Panc1 (cell line): ENCODE data around the gene GOPC. TPM values are rescaled to one million over a fixed set of nuclear protein-coding genes. Genes with fewer than 3 reads are reported as not detected.

Source experiments
- ATAC-seq: fragments of 200-7000 bp; cut with Tn5 transposase; 2 replicates; pipeline ENCODE4 v1.9.1; 2020; ENCODE audit warnings: mild to moderate bottlenecking, moderate library complexity
- BruUV-seq: library from RNA; stranded (reverse); fragments of 400-500 nt; replicated peaks from 2 replicates; lab custom pipeline; 2021; lab: Mats Ljungman, UMichigan
- CTCF ChIA-PET: fragments of 300-600 bp; sonication (Branson Sonifier 250); formaldehyde crosslinking; loops from one replicate; lab custom pipeline; 2022; ENCODE audit warnings: antibody characterized with exemption; lab: Charles Lee
- POLR2A ChIA-PET: fragments of 300-600 bp; sonication (Branson Sonifier 250); formaldehyde crosslinking; loops from one replicate; lab custom pipeline; 2022; ENCODE audit warnings: antibody characterized with exemption; lab: Charles Lee
- DNase-seq: peaks from one replicate; pipeline ENCODE4 v3.0.0-alpha.2; 2010; ENCODE audit warnings: low read depth, low spot score
- H3K27ac ChIP-seq: 2 replicates; pipeline ENCODE4 v1.5.1; 2011; ENCODE audit warnings: mild to moderate bottlenecking, low read length, inconsistent platforms
- H3K27me3 ChIP-seq: fragments of 200-500 bp; sonication (Bioruptor generic); 2 replicates; pipeline ENCODE4 v1.6.0; 2014; ENCODE audit warnings: low read length, inconsistent platforms; ENCODE audit not compliant: control insufficient read depth, insufficient read depth
- H3K36me3 ChIP-seq: fragments of 200-500 bp; sonication (Bioruptor generic); 2 replicates; pipeline ENCODE4 v1.5.1; 2014; ENCODE audit warnings: inconsistent platforms, mild to moderate bottlenecking, low read length, moderate library complexity; ENCODE audit not compliant: control insufficient read depth, insufficient read depth
- H3K4me1 ChIP-seq: 2 replicates; pipeline ENCODE4 v1.5.1; 2011; ENCODE audit warnings: inconsistent platforms, mild to moderate bottlenecking, low read length, moderate library complexity; ENCODE audit not compliant: control insufficient read depth, insufficient read depth
- H3K4me3 ChIP-seq, 2 experiments: 2 replicates each; pipeline ENCODE4 v1.5.1; 2011 to 2012; ENCODE audit warnings: low read depth in 2 of 2, low read length in 2 of 2, mild to moderate bottlenecking in 2 of 2, inconsistent platforms in 1 of 2, moderate library complexity in 1 of 2
- H3K9me3 ChIP-seq: fragments of 200-500 bp; sonication (Bioruptor generic); 2 replicates; pipeline ENCODE4 v1.5.1; 2014; ENCODE audit warnings: low read depth, mild to moderate bottlenecking, inconsistent platforms, low read length, moderate library complexity; ENCODE audit not compliant: control insufficient read depth, insufficient read depth
- CTCF ChIP-seq: fragments of 450-650 bp; IDR thresholded peaks from 2 replicates; pipeline ENCODE4 v1.5.1; 2017; ENCODE audit warnings: mild to moderate bottlenecking
- POLR2AphosphoS5 ChIP-seq: IDR thresholded peaks from 2 replicates; pipeline ENCODE4 v1.6.1; 2012; ENCODE audit warnings: mild to moderate bottlenecking, low read depth, low read length, moderate library complexity
- REST ChIP-seq, 2 experiments: IDR thresholded peaks; 2 replicates each; pipeline ENCODE4 v1.6.1; 2011 to 2012; ENCODE audit warnings: low read depth in 2 of 2, control low read depth in 1 of 2, low read length in 1 of 2, mild to moderate bottlenecking in 1 of 2, moderate library complexity in 1 of 2; ENCODE audit not compliant: insufficient read depth in 1 of 2
- SIN3A ChIP-seq: IDR thresholded peaks from 2 replicates; pipeline ENCODE4 v1.6.1; 2012; ENCODE audit warnings: low read depth, mild to moderate bottlenecking, low read length, moderate library complexity, borderline replicate concordance; ENCODE audit not compliant: insufficient read depth
- TCF7L2 ChIP-seq: IDR thresholded peaks from 2 replicates; pipeline ENCODE4 v1.6.1; 2011; ENCODE audit warnings: mild to moderate bottlenecking, low read depth, low read length, inconsistent platforms
- in situ Hi-C: cut with HindIII; loops from 2 replicates; pipeline ENCODE4 v1.10.0; 2016; ENCODE audit warnings: low sequenced_read_pairs, low pct_unique_long_range_greater_than_20kb
- intact Hi-C: fragments of 100-400 bp; cut with micrococcal nuclease; formaldehyde crosslinking; loops from one replicate; pipeline ENCODE4 v1.10.0; 2022; ENCODE audit not compliant: unreplicated experiment
- total RNA-seq: library from RNA; stranded (reverse); gene quantifications from one replicate; pipeline ENCODE4 v1.2.1, GENCODE V29; 2021; ENCODE audit not compliant: unreplicated experiment

Gene GOPC
- total RNA-seq, 1 experiment from 2014 or later = 32.2 TPM

GRCh38 chr6:117564681-117565080 lies 37.6 kb downstream of the GOPC start:
- H3K4me3 ChIP-seq = no peak overlapping the region
- DNase-seq (no peak), ATAC-seq (no peak)
- no peak overlapping the region for H3K27ac ChIP-seq
- no peaks in the 10 kb centered on the region for H3K4me1 ChIP-seq
- POLR2A ChIA-PET = no interaction called here
- peaks cover 55% of the 10 kb centered on the region for H3K36me3 ChIP-seq
- intact Hi-C loops (no loop called here), in situ Hi-C loops (no loop called here)
- no peak for TF ChIP-seq TCF7L2
- TF ChIP-seq CTCF = no peak
- TF ChIP-seq POLR2AphosphoS5 = no peak
- TF ChIP-seq SIN3A = no peak
- TF ChIP-seq REST (IDR thresholded peaks at IDR 0.05; ENCODE audit: insufficient read depth in 1 of 2, low read depth in 2 of 2, low read length in 1 of 2) = no peak
- H3K27me3 ChIP-seq = no peaks in the 10 kb centered on the region
- CTCF ChIA-PET = no interaction called here
- BruUV-seq = no TSS peak
- no peaks in the 10 kb centered on the region for H3K9me3 ChIP-seq

- POLR2A ChIA-PET = no interaction called here
- Histone ChIP-seq H3K4me1 (no peaks in the 10 kb centered on the region), H3K27me3 (no peaks in the 10 kb centered on the region), H3K9me3 (no peaks in the 10 kb centered on the region), H3K36me3 (peaks cover 30% of the 10 kb centered on the region), H3K4me3 (no peak overlapping the region), H3K27ac (no peak overlapping the region)
- TF ChIP-seq POLR2AphosphoS5 = no peak
- TF ChIP-seq CTCF = no peak
- TF ChIP-seq REST (IDR thresholded peaks at IDR 0.05; ENCODE audit: insufficient read depth in 1 of 2, low read depth in 2 of 2, low read length in 1 of 2) = no peak
- no peak for TF ChIP-seq TCF7L2
- TF ChIP-seq SIN3A = no peak
- no peak for DNase-seq
- no peak for ATAC-seq
- CTCF ChIA-PET = no interaction called here
- BruUV-seq = no TSS peak
- intact Hi-C loops (no loop called here), in situ Hi-C loops (no loop called here)
Observed at GRCh38 chr6:117561128-117561527, 41.2 kb downstream of the GOPC start.
